ENCODE data around the gene CSNK2A1. TPM values are rescaled to one million over a fixed set of nuclear protein-coding genes. Genes with fewer than 3 reads are reported as not detected.

Gene CSNK2A1
- total and polyA plus RNA-seq, 2 experiments from 2014 or later = 85.1 to 244 TPM

GRCh38 chr20:454951-455350, 88.6 kb downstream of the CSNK2A1 start:
- Histone ChIP-seq H4K20me1 (replicated peaks; ENCODE audit: insufficient read depth) (peaks cover 34% of the 10 kb centered on the region), H3K9me2 (ENCODE audit: insufficient read depth) (no peaks in the 10 kb centered on the region)
- H3K9me3 Mint-ChIP-seq = no peaks in the 10 kb centered on the region

More at GRCh38 chr20:454951-455350, 88.6 kb downstream of the CSNK2A1 start:
- ATAC-seq = no peak
- no peaks in the 10 kb centered on the region; the same call in 2 of the 3 replicates for H3K36me3 Mint-ChIP-seq (ENCODE audit: low read depth)
- peaks cover 72% of the 10 kb centered on the region for H3K79me2 ChIP-seq (replicated peaks; ENCODE audit: insufficient read depth)
- peaks cover 3% of the 10 kb centered on the region; the same call in 1 of the 3 replicates for H3K4me1 Mint-ChIP-seq
- 0 out of 2 replicates have a peak overlapping the region, but pooled peaks have one; percentile 42 for H3K27ac ChIP-seq (ENCODE audit: low read depth)
- no peaks in the 10 kb centered on the region for H3K36me3 ChIP-seq (ENCODE audit: insufficient read depth)
- no peak for DNase-seq (ENCODE audit: low spot score)
- H3K27ac Mint-ChIP-seq = no peak overlapping the region
- H3K4me3 Mint-ChIP-seq = no peak overlapping the region
- TF ChIP-seq STAT1 (IDR thresholded peaks at IDR 0.05; ENCODE audit: unreplicated experiment) (no peak), ZNF331 (CRISPR knock-in tag; IDR thresholded peaks at IDR 0.05; ENCODE audit: low read depth) (no peak), EZH2 (IDR thresholded peaks at IDR 0.05; ENCODE audit: low read depth, unreplicated experiment) (no peak), EZH2phosphoT487 (IDR thresholded peaks at IDR 0.05; ENCODE audit: unreplicated experiment) (no peak), ETS1 (IDR thresholded peaks at IDR 0.05) (no peak), REST (IDR thresholded peaks at IDR 0.05; ENCODE audit: unreplicated experiment) (no peak), ZNF114 (CRISPR knock-in tag; IDR thresholded peaks at IDR 0.05) (no peak), ZNF462 (CRISPR knock-in tag; IDR thresholded peaks at IDR 0.05) (no peak), CREB1 (CRISPR knock-in tag; IDR thresholded peaks at IDR 0.05; ENCODE audit: low read depth) (no peak), JUNB (IDR thresholded peaks at IDR 0.05; ENCODE audit: unreplicated experiment) (no peak), POLR2AphosphoS5 (IDR thresholded peaks at IDR 0.05; ENCODE audit: low read depth) (no peak), CTCF (conservative IDR thresholded peaks at IDR 0.05; ENCODE audit: low read depth in 2 of 2) (no peak), NANOG (IDR thresholded peaks at IDR 0.05; ENCODE audit: borderline replicate concordance) (no peak)
- H3K4me3 ChIP-seq = no peak overlapping the region
- no peaks in the 10 kb centered on the region for H3K27me3 Mint-ChIP-seq (ENCODE audit: insufficient read depth, low read depth, poor library complexity)
- H3F3A ChIP-seq (replicated peaks; ENCODE audit: low read depth) = no peaks in the 10 kb centered on the region
- no peaks in the 10 kb centered on the region for H3K27me3 ChIP-seq (ENCODE audit: insufficient read depth)
- no peak overlapping the region for H2AFZ ChIP-seq
- no peak overlapping the region for H3K4me2 ChIP-seq
- no peaks in the 10 kb centered on the region for H3K4me1 ChIP-seq (ENCODE audit: insufficient read depth)
